HG03066 (cell line): Measurements from ENCODE around the gene RPL15.
A peak's percentile ranks its signal among the peaks of the same experiment; 100 is the strongest.

Experiments used
- ATAC-seq: cut with Tn5 transposase; IDR thresholded peaks from one replicate; pipeline ENCODE4 v1.9.1; 2021; ENCODE audit warnings: low read depth; ENCODE audit not compliant: unreplicated experiment

RPL15 gene

GRCh38 chr3:23926246-23926645, 9.3 kb downstream of the RPL15 start:
- no peak for ATAC-seq

GRCh38 chr3:23926736-23927135, 9.8 kb downstream of the RPL15 start:
- no peak for ATAC-seq

- ATAC-seq: no peak
These were observed 11.6 kb downstream of the RPL15 start for GRCh38 chr3:23928524-23928923.

GRCh38 chr3:23931597-23931996, 14.7 kb downstream of the RPL15 start:
- ATAC-seq: no peak

GRCh38 chr3:23932571-23932970, 15.6 kb downstream of the RPL15 start:
- ATAC-seq: no peak

- no peak for ATAC-seq
These were observed 17.3 kb downstream of the RPL15 start for GRCh38 chr3:23934253-23934652.

- no peak for ATAC-seq
These were observed 20.4 kb downstream of the RPL15 start for GRCh38 chr3:23937296-23937695.

- no peak for ATAC-seq
These were observed 21.8 kb downstream of the RPL15 start for GRCh38 chr3:23938688-23939087.

GRCh38 chr3:23940775-23941174, 23.8 kb downstream of the RPL15 start:
- ATAC-seq: no peak

- ATAC-seq: no peak
These were observed 24.5 kb downstream of the RPL15 start for GRCh38 chr3:23941440-23941839.

- no peak for ATAC-seq
These were observed 25.6 kb downstream of the RPL15 start for GRCh38 chr3:23942546-23942945.

- ATAC-seq: no peak
These were observed 27.3 kb downstream of the RPL15 start for GRCh38 chr3:23944007-23944783.

- peak; percentile 52 for ATAC-seq
These were observed 28.1 kb downstream of the RPL15 start, which contains the start of gene NR1D2 for GRCh38 chr3:23944861-23945662. NR1D2 (plus strand) TSS chr3:23945286; CDS start chr3:23945579, 293 bp downstream.

- no peak for ATAC-seq
These were observed 28.7 kb downstream of the RPL15 start for GRCh38 chr3:23945663-23945912.

- ATAC-seq: peak; percentile 73
These were observed 29.2 kb downstream of the RPL15 start for GRCh38 chr3:23945913-23946687.

GRCh38 chr3:23948761-23949160, 31.8 kb downstream of the RPL15 start:
- no peak for ATAC-seq

- peak; percentile 32 for ATAC-seq
These were observed 32.9 kb downstream of the RPL15 start for GRCh38 chr3:23949784-23950183.

GRCh38 chr3:23950293-23950692, 33.4 kb downstream of the RPL15 start:
- ATAC-seq: peak; percentile 27

- peak; percentile 42 for ATAC-seq
These were observed 35.7 kb downstream of the RPL15 start for GRCh38 chr3:23952646-23953045.

GRCh38 chr3:23953523-23953922, 36.6 kb downstream of the RPL15 start:
- ATAC-seq: no peak

GRCh38 chr3:23954144-23954543, 37.2 kb downstream of the RPL15 start:
- ATAC-seq: no peak
